ENCODE results near the gene RING1.

The RING1 gene

DNA sequence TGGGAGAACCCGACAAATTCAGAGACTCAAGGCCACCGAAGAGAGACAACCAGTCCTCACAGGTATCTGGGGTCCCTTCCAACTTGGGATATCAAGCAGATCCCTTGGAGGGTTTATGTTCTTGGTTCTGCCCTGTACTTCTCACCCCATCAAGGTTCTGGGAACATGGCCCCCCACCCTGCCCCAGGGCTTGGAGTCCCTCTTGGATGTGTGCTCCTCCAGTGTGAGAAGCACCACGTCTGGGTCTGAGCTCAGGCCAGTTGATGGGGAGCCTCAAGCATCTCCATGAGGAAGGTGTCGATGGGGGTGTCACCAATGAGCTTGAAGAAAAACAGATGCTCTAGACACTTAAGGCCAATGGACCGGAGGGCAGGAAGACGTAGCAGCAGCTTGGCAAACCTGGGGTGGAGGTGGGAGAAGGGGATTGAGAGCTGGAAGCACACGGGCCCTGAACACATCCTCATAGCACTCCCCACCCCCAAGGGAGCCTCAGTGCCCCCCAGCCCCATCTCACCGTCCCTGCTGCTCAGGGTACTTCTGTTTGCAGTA is 13.8 kb upstream of the RING1 start:
- TF ChIP-seq, protein P1, sequence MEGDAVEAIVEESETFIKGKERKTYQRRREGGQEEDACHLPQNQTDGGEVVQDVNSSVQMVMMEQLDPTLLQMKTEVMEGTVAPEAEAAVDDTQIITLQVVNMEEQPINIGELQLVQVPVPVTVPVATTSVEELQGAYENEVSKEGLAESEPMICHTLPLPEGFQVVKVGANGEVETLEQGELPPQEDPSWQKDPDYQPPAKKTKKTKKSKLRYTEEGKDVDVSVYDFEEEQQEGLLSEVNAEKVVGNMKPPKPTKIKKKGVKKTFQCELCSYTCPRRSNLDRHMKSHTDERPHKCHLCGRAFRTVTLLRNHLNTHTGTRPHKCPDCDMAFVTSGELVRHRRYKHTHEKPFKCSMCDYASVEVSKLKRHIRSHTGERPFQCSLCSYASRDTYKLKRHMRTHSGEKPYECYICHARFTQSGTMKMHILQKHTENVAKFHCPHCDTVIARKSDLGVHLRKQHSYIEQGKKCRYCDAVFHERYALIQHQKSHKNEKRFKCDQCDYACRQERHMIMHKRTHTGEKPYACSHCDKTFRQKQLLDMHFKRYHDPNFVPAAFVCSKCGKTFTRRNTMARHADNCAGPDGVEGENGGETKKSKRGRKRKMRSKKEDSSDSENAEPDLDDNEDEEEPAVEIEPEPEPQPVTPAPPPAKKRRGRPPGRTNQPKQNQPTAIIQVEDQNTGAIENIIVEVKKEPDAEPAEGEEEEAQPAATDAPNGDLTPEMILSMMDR (IDR thresholded peaks at IDR 0.05; ENCODE audit: borderline replicate concordance, insufficient read depth, low read depth, low read length) = no peak
- no peak overlapping the region for H3K4me3 ChIP-seq (ENCODE audit: low read depth, low read length)

GRCh38 chr6:33195304-33196165 is 12.8 kb upstream of the RING1 start:
- no peak overlapping the region for H3K4me3 ChIP-seq (ENCODE audit: low read depth, low read length)
- TF ChIP-seq, protein P1 (IDR thresholded peaks at IDR 0.05; ENCODE audit: borderline replicate concordance, insufficient read depth, low read depth, low read length) = no peak

DNA sequence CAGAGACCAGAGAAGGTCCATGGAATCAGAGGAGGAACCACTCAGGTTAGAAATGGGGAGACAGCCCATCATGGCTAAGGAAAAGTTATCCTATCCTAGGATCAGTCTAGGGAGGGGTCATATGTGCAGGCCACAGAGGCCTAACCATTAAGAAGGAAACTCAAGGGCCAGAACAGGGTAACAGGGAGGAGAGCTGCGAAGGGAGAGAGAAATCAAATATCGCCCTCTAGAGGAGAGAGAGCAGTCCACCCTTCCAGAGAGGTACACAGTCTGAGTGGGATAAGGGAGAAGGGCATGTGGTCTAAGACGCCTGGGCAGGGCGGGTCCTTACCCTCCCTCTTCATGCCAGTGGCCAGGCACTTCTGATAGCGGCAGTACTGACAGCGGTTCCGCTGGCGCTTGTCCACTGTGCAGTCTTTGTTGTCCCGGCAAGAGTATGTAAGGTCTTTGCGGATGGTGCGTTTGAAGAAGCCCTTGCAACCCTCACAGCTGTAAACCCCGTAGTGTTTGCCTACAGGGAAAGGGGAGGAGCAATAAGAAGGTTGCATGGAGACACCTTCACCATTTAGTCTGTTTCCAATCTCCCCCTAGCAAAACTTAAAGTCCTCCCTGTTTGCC is 10.8 kb upstream of the RING1 start:
- TF ChIP-seq, protein P1 (IDR thresholded peaks at IDR 0.05; ENCODE audit: borderline replicate concordance, insufficient read depth, low read depth, low read length) = peak; percentile 68
- H3K4me3 ChIP-seq (ENCODE audit: low read depth, low read length) = no peak overlapping the region

DNA sequence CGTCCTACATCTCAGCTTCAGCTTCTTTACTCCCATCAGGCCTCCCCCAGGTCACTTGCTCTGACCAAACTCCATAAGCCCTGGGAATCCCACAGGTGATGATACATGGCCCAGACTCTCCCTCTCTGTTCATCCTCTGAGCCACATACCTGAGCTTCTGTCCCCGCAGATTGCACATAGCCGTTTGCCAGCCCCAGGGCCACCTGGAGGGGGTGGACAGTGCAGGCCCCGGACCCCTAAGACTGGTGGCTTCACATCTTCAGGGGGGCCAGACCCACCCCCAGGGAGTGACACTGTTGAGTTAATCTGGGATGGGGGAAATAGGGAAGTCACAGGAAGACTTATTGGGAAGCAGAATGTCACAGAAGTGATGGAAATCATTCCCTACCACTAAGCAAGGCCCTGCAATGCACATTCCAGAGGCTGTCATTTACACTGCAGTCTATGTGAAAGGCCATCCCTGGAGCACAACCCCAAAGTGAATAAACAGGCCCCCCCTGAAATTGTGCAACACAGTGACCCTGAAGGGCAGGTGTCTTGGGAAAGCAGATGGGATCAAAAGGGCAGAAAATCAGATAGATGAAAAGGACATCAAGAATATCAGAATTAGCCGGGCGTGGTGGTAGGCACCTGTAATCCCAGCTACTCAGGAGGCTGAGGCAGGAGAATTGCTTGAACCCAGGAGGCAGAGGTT is 10.0 kb upstream of the RING1 start:
- no peak overlapping the region for H3K4me3 ChIP-seq (ENCODE audit: low read depth, low read length)
- TF ChIP-seq, protein P1 (IDR thresholded peaks at IDR 0.05; ENCODE audit: borderline replicate concordance, insufficient read depth, low read depth, low read length) = no peak

GRCh38 chr6:33198853-33199436 is 9.4 kb upstream of the RING1 start:
- TF ChIP-seq, protein P1 (IDR thresholded peaks at IDR 0.05; ENCODE audit: borderline replicate concordance, insufficient read depth, low read depth, low read length) = no peak
- H3K4me3 ChIP-seq (ENCODE audit: low read depth, low read length) = no peak overlapping the region

- H3K4me3 ChIP-seq (ENCODE audit: low read depth, low read length) = peak overlapping the region; percentile 75
- TF ChIP-seq, protein P1 (IDR thresholded peaks at IDR 0.05; ENCODE audit: borderline replicate concordance, insufficient read depth, low read depth, low read length) = no peak
These were observed 8.5 kb upstream of the RING1 start for GRCh38 chr6:33199687-33200218.

Measured in GM12875 (cell line).